Measurements from ENCODE around the gene ARID3B. TPM values are rescaled to one million over a fixed set of nuclear protein-coding genes. Genes with fewer than 3 reads are reported as not detected.
A peak's percentile ranks its signal among the peaks of the same experiment; 100 is the strongest.

ARID3B gene
- total and polyA plus RNA-seq, 2 of the 13 experiments (the other 11 are each of a cell fraction or from before 2014, with no cell fraction given): 5.3 to 12.8 TPM

GRCh38 chr15:74621546-74621920 is 80.5 kb downstream of the ARID3B start:
- FAIRE-seq: no peak
- Histone ChIP-seq H3K36me3 (replicated peaks in 1 of 2; ENCODE audit: control insufficient read depth in 1 of 2, insufficient read depth in 2 of 2, low read length in 2 of 2) (peaks cover 51 to 74% of the 10 kb centered on the region in 2 experiments), H3K4me2 (ENCODE audit: low read depth, low read length) (no peak overlapping the region), H3K4me1 (ENCODE audit: insufficient read depth, low read length) (peaks cover 28% of the 10 kb centered on the region), H3K9me3 (ENCODE audit: low read length) (no peaks in the 10 kb centered on the region), H2AFZ (ENCODE audit: low read length) (no peak overlapping the region), H3K79me2 (ENCODE audit: insufficient read depth, low read length) (peaks cover 42% of the 10 kb centered on the region), H3K4me3 (replicated peaks in 1 of 3; ENCODE audit: insufficient read depth in 1 of 3, low read depth in 2 of 3, low read length in 3 of 3) (no peak overlapping the region), H3K27me3 (ENCODE audit: control insufficient read depth in 1 of 2, insufficient read depth in 2 of 2, low read length in 2 of 2) (no peaks in the 10 kb centered on the region; a peak in 1 of 5 replicates), H3K9ac (ENCODE audit: insufficient read depth, low read depth, low read length) (no peak overlapping the region), H3K27ac (ENCODE audit: extremely low read length, insufficient read depth, low read length) (no peak overlapping the region), H4K20me1 (ENCODE audit: insufficient read depth, low read length) (peaks cover 56% of the 10 kb centered on the region)
- in situ Hi-C loops (cut with HindIII; ENCODE audit: extremely low pct_ligation_motif_present, low pct_unique_long_range_greater_than_20kb) (loop anchor here (5.0 kb wide), 1 partner anchor 249 kb away; no protein-coding TSS in a partner anchor), intact Hi-C loops (cut with micrococcal nuclease; ENCODE audit: unreplicated experiment) (no loop called here)
- CTCF ChIA-PET (ENCODE audit: low intra/inter-chr PET ratio, low total read pairs): interaction anchor here (1.1 to 2.6 kb wide), 5 partner anchors 11 to 248 kb away, joined by 3 to 19 read pairs (median 7); no protein-coding TSS in a partner anchor
- ATAC-seq: no peak
- POLR2A ChIA-PET: interaction anchor here (0.7 kb wide), 1 partner anchor 150 kb away, joined by 3 read pairs; no protein-coding TSS in a partner anchor
- no TSS peak for BruUV-seq (replicated peaks)
- TF ChIP-seq ZNF761 (CRISPR knock-in tag; conservative IDR thresholded peaks at IDR 0.05): no peak
- TF ChIP-seq, protein P1, sequence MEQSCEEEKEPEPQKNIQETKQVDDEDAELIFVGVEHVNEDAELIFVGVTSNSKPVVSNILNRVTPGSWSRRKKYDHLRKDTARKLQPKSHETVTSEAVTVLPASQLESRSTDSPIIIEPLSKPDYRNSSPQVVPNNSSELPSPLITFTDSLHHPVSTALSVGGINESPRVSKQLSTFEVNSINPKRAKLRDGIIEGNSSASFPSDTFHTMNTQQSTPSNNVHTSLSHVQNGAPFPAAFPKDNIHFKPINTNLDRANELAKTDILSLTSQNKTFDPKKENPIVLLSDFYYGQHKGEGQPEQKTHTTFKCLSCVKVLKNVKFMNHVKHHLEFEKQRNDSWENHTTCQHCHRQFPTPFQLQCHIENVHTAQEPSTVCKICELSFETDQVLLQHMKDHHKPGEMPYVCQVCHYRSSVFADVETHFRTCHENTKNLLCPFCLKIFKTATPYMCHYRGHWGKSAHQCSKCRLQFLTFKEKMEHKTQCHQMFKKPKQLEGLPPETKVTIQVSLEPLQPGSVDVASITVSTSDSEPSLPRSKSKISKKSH (CRISPR knock-in tag; IDR thresholded peaks at IDR 0.05; ENCODE audit: borderline replicate concordance): 0 out of 2 replicates have a peak, but pooled peaks have one; percentile 3
- TF ChIP-seq, protein P2, sequence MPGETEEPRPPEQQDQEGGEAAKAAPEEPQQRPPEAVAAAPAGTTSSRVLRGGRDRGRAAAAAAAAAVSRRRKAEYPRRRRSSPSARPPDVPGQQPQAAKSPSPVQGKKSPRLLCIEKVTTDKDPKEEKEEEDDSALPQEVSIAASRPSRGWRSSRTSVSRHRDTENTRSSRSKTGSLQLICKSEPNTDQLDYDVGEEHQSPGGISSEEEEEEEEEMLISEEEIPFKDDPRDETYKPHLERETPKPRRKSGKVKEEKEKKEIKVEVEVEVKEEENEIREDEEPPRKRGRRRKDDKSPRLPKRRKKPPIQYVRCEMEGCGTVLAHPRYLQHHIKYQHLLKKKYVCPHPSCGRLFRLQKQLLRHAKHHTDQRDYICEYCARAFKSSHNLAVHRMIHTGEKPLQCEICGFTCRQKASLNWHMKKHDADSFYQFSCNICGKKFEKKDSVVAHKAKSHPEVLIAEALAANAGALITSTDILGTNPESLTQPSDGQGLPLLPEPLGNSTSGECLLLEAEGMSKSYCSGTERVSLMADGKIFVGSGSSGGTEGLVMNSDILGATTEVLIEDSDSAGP (CRISPR knock-in tag; IDR thresholded peaks at IDR 0.05; ENCODE audit: borderline replicate concordance): peak; percentile 34; the same call in 1 of the 2 replicates
- 97% methylated on average over 12 of the region's 16 CpGs for WGBS (ENCODE audit: low lambda C conversion rate)
- no peak for DNase-seq (ENCODE audit: low spot score)

All from HepG2 (cell line).